Right lobe of liver (tissue), 4 donors: Measurements from ENCODE around the gene PFKFB4.

Experiments used
- CTCF ChIP-seq, 4 donors: fragments of 200-600 bp in 3 of 4; fragments of 450-650 bp in 1 of 4; IDR thresholded peaks; one replicate each; pipeline versions ENCODE4 v1.5.1 to v1.8.0; 2016 to 2022; ENCODE audit warnings: antibody characterized with exemption in 4 of 4, mild to moderate bottlenecking in 2 of 4
- POLR2A ChIP-seq: fragments of 450-650 bp; IDR thresholded peaks from one replicate; pipeline ENCODE4 v1.6.1; 2017; ENCODE audit warnings: antibody characterized with exemption, mild to moderate bottlenecking
- donor health status: DM: no; HTN: no; CAD: no.
- donor health status: DM: no; HTN: no; CAD: no.
- donor health status: DM: no; HTN: yes; CAD: no.

DNA sequence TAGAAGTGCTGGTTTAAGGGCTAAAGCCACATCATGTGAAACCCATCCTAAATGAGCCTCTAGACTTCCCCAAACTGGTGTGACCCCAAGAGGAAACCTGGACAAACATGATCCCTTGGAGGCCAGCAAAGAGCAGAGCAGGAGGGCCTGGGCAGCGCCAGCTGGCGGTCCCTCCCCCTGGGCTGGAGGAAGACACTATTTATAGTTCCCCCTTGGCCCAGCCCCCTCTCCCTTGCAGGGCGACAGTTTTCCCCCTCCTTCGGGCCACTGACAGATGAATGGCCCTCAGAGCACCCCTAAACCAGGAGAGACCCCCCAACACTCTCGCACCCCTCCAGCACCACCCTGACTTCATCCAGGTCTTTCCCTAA lies 4.0 kb upstream of the PFKFB4 start:
- TF ChIP-seq POLR2A = no peak
- no peak for TF ChIP-seq CTCF (IDR thresholded peaks at IDR 0.05)
